ENCODE measurements around the gene NECTIN1. TPM values are rescaled to one million over a fixed set of nuclear protein-coding genes. Genes with fewer than 3 reads are reported as not detected.

The NECTIN1 gene
- total and polyA plus RNA-seq, 4 experiments from 2014 or later: 1.2 to 3.8 (median 3.5) TPM; not detected in 1

- H3K9me3 ChIP-seq (ENCODE audit: control insufficient read depth in 1 of 2, low read length in 2 of 2): no peaks in the 10 kb centered on the region
- DNase-seq: peak; percentile 24 to 47 (median 39)
- H3K4me3 ChIP-seq (ENCODE audit: low read length in 2 of 2): no peak overlapping the region
- POLR2A ChIA-PET (ENCODE audit: partially characterized antibody): no interaction called here
- peaks cover 15% of the 10 kb centered on the region for H3K4me1 ChIP-seq (ENCODE audit: insufficient read depth, low read length)
- H3K36me3 ChIP-seq (ENCODE audit: insufficient read depth, low read length): no peaks in the 10 kb centered on the region
- H3K36me3 Mint-ChIP-seq: no peaks in the 10 kb centered on the region
- peaks cover 8 to 40% (median 21%) of the 10 kb centered on the region in 4 donors for H3K4me1 Mint-ChIP-seq
- intact Hi-C loops (cut with micrococcal nuclease): no loop called here
- H3K27me3 ChIP-seq (ENCODE audit: insufficient read depth, low read length): no peaks in the 10 kb centered on the region
- no peaks in the 10 kb centered on the region for H3K9me3 Mint-ChIP-seq
- H3K27ac ChIP-seq (ENCODE audit: low read depth, low read length): no peak overlapping the region
- H3K27me3 Mint-ChIP-seq: no peaks in the 10 kb centered on the region
- peak overlapping the region in 5 of 7 donors; percentile 43 to 87 (median 45) for H3K27ac Mint-ChIP-seq
- H3K4me3 Mint-ChIP-seq: peak overlapping the region in 7 of 8 donors; percentile 14 to 82 (median 59)
- CTCF ChIA-PET (ENCODE audit: partially characterized antibody): interaction anchor here (4.1 kb wide), 1 partner anchor 38 kb away, joined by 12 read pairs; the partner anchor contains the start of gene NECTIN1
These were observed 37.9 kb downstream of the NECTIN1 start for GRCh38 chr11:119691020-119691666.

- H3K4me3 Mint-ChIP-seq: no peak overlapping the region
- peaks cover 7 to 42% (median 24%) of the 10 kb centered on the region in 4 donors for H3K4me1 Mint-ChIP-seq
- H3K36me3 Mint-ChIP-seq: no peaks in the 10 kb centered on the region
- H3K9me3 Mint-ChIP-seq: no peaks in the 10 kb centered on the region
- H3K4me3 ChIP-seq (ENCODE audit: low read length in 2 of 2): no peak overlapping the region
- no peak overlapping the region for H3K27ac Mint-ChIP-seq
- peaks cover 20% of the 10 kb centered on the region for H3K4me1 ChIP-seq (ENCODE audit: insufficient read depth, low read length)
- intact Hi-C loops (cut with micrococcal nuclease): no loop called here
- H3K27me3 ChIP-seq (ENCODE audit: insufficient read depth, low read length): no peaks in the 10 kb centered on the region
- DNase-seq: no peak
- no peaks in the 10 kb centered on the region for H3K27me3 Mint-ChIP-seq
- CTCF ChIA-PET (ENCODE audit: partially characterized antibody): interaction anchor here (1.6 kb wide), 1 partner anchor 40 kb away, joined by 5 read pairs; the partner anchor contains the start of gene NECTIN1
- H3K9me3 ChIP-seq (ENCODE audit: control insufficient read depth in 1 of 2, low read length in 2 of 2): no peaks in the 10 kb centered on the region
- no peak overlapping the region for H3K27ac ChIP-seq (ENCODE audit: low read depth, low read length)
- POLR2A ChIA-PET (ENCODE audit: partially characterized antibody): no interaction called here
- no peaks in the 10 kb centered on the region for H3K36me3 ChIP-seq (ENCODE audit: insufficient read depth, low read length)
These were observed 39.7 kb downstream of the NECTIN1 start for GRCh38 chr11:119689302-119689701.

GRCh38 chr11:119688356-119688755 is 40.6 kb downstream of the NECTIN1 start:
- H3K27me3 Mint-ChIP-seq: no peaks in the 10 kb centered on the region
- Histone ChIP-seq H3K36me3 (ENCODE audit: insufficient read depth, low read length) (no peaks in the 10 kb centered on the region), H3K27me3 (ENCODE audit: insufficient read depth, low read length) (no peaks in the 10 kb centered on the region), H3K27ac (ENCODE audit: low read depth, low read length) (no peak overlapping the region), H3K9me3 (ENCODE audit: control insufficient read depth in 1 of 2, low read length in 2 of 2) (no peaks in the 10 kb centered on the region), H3K4me3 (ENCODE audit: low read length in 2 of 2) (no peak overlapping the region), H3K4me1 (ENCODE audit: insufficient read depth, low read length) (peaks cover 24% of the 10 kb centered on the region)
- ChIA-PET CTCF (ENCODE audit: partially characterized antibody) (interaction anchor here (1.6 kb wide), 1 partner anchor 41 kb away, joined by 5 read pairs; the partner anchor contains the start of gene NECTIN1), POLR2A (ENCODE audit: partially characterized antibody) (no interaction called here)
- peaks cover 7 to 45% (median 26%) of the 10 kb centered on the region in 4 donors for H3K4me1 Mint-ChIP-seq
- H3K27ac Mint-ChIP-seq: no peak overlapping the region
- DNase-seq: no peak
- H3K36me3 Mint-ChIP-seq: no peaks in the 10 kb centered on the region
- intact Hi-C loops (cut with micrococcal nuclease): no loop called here
- no peaks in the 10 kb centered on the region for H3K9me3 Mint-ChIP-seq
- no peak overlapping the region for H3K4me3 Mint-ChIP-seq

- DNase-seq: no peak
- Mint-ChIP-seq H3K9me3 (no peaks in the 10 kb centered on the region), H3K27ac (no peak overlapping the region), H3K36me3 (no peaks in the 10 kb centered on the region), H3K4me1 (peaks cover 7 to 42% (median 22%) of the 10 kb centered on the region in 4 donors), H3K27me3 (no peaks in the 10 kb centered on the region), H3K4me3 (peak overlapping the region in 1 of 8 donors; percentile 35)
- Histone ChIP-seq H3K36me3 (ENCODE audit: insufficient read depth, low read length) (no peaks in the 10 kb centered on the region), H3K27me3 (ENCODE audit: insufficient read depth, low read length) (no peaks in the 10 kb centered on the region), H3K4me1 (ENCODE audit: insufficient read depth, low read length) (peaks cover 24% of the 10 kb centered on the region), H3K27ac (ENCODE audit: low read depth, low read length) (no peak overlapping the region), H3K4me3 (ENCODE audit: low read length in 2 of 2) (no peak overlapping the region), H3K9me3 (ENCODE audit: control insufficient read depth in 1 of 2, low read length in 2 of 2) (no peaks in the 10 kb centered on the region)
- CTCF ChIA-PET (ENCODE audit: partially characterized antibody): no interaction called here
- intact Hi-C loops (cut with micrococcal nuclease): no loop called here
- POLR2A ChIA-PET (ENCODE audit: partially characterized antibody): no interaction called here
These were observed 41.5 kb downstream of the NECTIN1 start for GRCh38 chr11:119687373-119688046.

- Mint-ChIP-seq H3K4me3 (no peak overlapping the region), H3K27ac (peak overlapping the region in 1 of 7 donors; percentile 8), H3K36me3 (no peaks in the 10 kb centered on the region), H3K9me3 (no peaks in the 10 kb centered on the region), H3K4me1 (peaks cover 5 to 34% (median 15%) of the 10 kb centered on the region in 4 donors), H3K27me3 (no peaks in the 10 kb centered on the region)
- H3K36me3 ChIP-seq (ENCODE audit: insufficient read depth, low read length): no peaks in the 10 kb centered on the region
- no peak overlapping the region for H3K27ac ChIP-seq (ENCODE audit: low read depth, low read length)
- H3K9me3 ChIP-seq (ENCODE audit: control insufficient read depth in 1 of 2, low read length in 2 of 2): no peaks in the 10 kb centered on the region
- ChIA-PET POLR2A (ENCODE audit: partially characterized antibody) (no interaction called here), CTCF (ENCODE audit: partially characterized antibody) (no interaction called here)
- DNase-seq: no peak
- intact Hi-C loops (cut with micrococcal nuclease): no loop called here
- H3K4me3 ChIP-seq (ENCODE audit: low read length in 2 of 2): no peak overlapping the region
- peaks cover 20% of the 10 kb centered on the region for H3K4me1 ChIP-seq (ENCODE audit: insufficient read depth, low read length)
- H3K27me3 ChIP-seq (ENCODE audit: insufficient read depth, low read length): no peaks in the 10 kb centered on the region
These were observed 42.7 kb downstream of the NECTIN1 start for GRCh38 chr11:119686177-119686882.

GRCh38 chr11:119685111-119685746 is 43.8 kb downstream of the NECTIN1 start:
- Mint-ChIP-seq H3K4me3 (no peak overlapping the region), H3K36me3 (no peaks in the 10 kb centered on the region), H3K4me1 (peaks cover 0 to 22% (median 9%) of the 10 kb centered on the region in 4 donors), H3K9me3 (no peaks in the 10 kb centered on the region), H3K27me3 (no peaks in the 10 kb centered on the region), H3K27ac (no peak overlapping the region)
- POLR2A ChIA-PET (ENCODE audit: partially characterized antibody): no interaction called here
- Histone ChIP-seq H3K36me3 (ENCODE audit: insufficient read depth, low read length) (no peaks in the 10 kb centered on the region), H3K27ac (ENCODE audit: low read depth, low read length) (no peak overlapping the region), H3K27me3 (ENCODE audit: insufficient read depth, low read length) (no peaks in the 10 kb centered on the region), H3K9me3 (ENCODE audit: control insufficient read depth in 1 of 2, low read length in 2 of 2) (no peaks in the 10 kb centered on the region), H3K4me3 (ENCODE audit: low read length in 2 of 2) (no peak overlapping the region), H3K4me1 (ENCODE audit: insufficient read depth, low read length) (peaks cover 9% of the 10 kb centered on the region)
- CTCF ChIA-PET (ENCODE audit: partially characterized antibody): interaction anchor here (1.5 kb wide), 1 partner anchor 44 kb away, joined by 3 read pairs; no protein-coding TSS in a partner anchor
- intact Hi-C loops (cut with micrococcal nuclease): no loop called here
- no peak for DNase-seq
